ENCODE results near the gene ADGRL3. TPM values are rescaled to one million over a fixed set of nuclear protein-coding genes. Genes with fewer than 3 reads are reported as not detected.

Gene ADGRL3
- polyA plus RNA-seq, 1 experiment, result 0.01 TPM

- DNase-seq (ENCODE audit: low read depth), result no peak
- ChIA-PET POLR2A (no interaction called here), CTCF (no interaction called here)
- Histone ChIP-seq H3K36me3 (ENCODE audit: control insufficient read depth, insufficient read depth, low read length) (no peaks in the 10 kb centered on the region), H3K27me3 (ENCODE audit: control insufficient read depth, insufficient read depth, low read length) (no peaks in the 10 kb centered on the region), H3K4me3 (ENCODE audit: low read depth, low read length) (no peak overlapping the region)
- TF ChIP-seq, protein P1, sequence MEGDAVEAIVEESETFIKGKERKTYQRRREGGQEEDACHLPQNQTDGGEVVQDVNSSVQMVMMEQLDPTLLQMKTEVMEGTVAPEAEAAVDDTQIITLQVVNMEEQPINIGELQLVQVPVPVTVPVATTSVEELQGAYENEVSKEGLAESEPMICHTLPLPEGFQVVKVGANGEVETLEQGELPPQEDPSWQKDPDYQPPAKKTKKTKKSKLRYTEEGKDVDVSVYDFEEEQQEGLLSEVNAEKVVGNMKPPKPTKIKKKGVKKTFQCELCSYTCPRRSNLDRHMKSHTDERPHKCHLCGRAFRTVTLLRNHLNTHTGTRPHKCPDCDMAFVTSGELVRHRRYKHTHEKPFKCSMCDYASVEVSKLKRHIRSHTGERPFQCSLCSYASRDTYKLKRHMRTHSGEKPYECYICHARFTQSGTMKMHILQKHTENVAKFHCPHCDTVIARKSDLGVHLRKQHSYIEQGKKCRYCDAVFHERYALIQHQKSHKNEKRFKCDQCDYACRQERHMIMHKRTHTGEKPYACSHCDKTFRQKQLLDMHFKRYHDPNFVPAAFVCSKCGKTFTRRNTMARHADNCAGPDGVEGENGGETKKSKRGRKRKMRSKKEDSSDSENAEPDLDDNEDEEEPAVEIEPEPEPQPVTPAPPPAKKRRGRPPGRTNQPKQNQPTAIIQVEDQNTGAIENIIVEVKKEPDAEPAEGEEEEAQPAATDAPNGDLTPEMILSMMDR (IDR thresholded peaks at IDR 0.05; ENCODE audit: insufficient read depth, low read depth, low read length), result no peak
Measured at GRCh38 chr4:61817071-61817470, 616.9 kb downstream of the ADGRL3 start.

DNA sequence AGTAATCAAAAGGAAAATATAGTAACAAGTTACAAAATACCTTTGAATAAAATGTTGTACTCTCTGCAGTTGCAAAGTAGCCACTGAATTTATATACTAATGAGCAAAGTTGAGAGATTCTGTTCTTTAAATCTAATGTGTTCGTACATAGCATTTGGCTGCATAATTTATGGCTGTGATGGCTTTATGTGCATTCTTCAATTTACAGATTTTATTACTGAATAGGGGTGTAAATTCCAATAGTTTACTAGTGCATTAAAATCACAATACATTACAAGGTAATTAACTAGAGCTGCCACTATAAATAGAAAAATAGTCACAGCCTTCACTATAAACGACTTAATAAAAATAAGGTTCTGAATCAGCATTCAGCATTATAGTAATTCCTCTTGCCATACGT, 620.0 kb downstream of the ADGRL3 start:
- H3K4me3 ChIP-seq (ENCODE audit: low read depth, low read length), result no peak overlapping the region
- TF ChIP-seq, protein P1 (IDR thresholded peaks at IDR 0.05; ENCODE audit: insufficient read depth, low read depth, low read length), result no peak
- no peak for DNase-seq (ENCODE audit: low read depth)
- H3K27me3 ChIP-seq (ENCODE audit: control insufficient read depth, insufficient read depth, low read length), result no peaks in the 10 kb centered on the region
- POLR2A ChIA-PET, result no interaction called here
- no peaks in the 10 kb centered on the region for H3K36me3 ChIP-seq (ENCODE audit: control insufficient read depth, insufficient read depth, low read length)
- CTCF ChIA-PET, result no interaction called here

DNA sequence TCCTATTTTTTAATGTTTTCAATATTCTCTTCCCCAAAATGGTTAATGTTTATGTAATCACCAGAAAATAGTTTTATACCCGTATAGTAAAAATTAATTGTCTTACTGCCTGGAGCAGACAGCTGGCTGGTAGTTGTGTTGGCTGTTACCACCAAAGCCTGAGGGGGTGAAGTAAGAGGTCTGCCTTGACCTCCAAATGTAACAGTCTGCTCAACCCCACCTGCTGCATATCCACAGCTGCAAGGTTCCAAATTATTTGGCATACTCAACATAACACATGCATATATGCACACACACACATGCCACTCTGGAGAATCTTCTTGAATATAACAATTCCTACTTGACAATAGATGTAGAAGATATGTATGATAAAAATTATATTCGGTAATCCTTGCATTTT, 624.3 kb downstream of the ADGRL3 start:
- ChIA-PET POLR2A (no interaction called here), CTCF (no interaction called here)
- H3K36me3 ChIP-seq (ENCODE audit: control insufficient read depth, insufficient read depth, low read length), result no peaks in the 10 kb centered on the region
- DNase-seq (ENCODE audit: low read depth), result no peak
- H3K27me3 ChIP-seq (ENCODE audit: control insufficient read depth, insufficient read depth, low read length), result no peaks in the 10 kb centered on the region
- H3K4me3 ChIP-seq (ENCODE audit: low read depth, low read length), result no peak overlapping the region
- TF ChIP-seq, protein P1 (IDR thresholded peaks at IDR 0.05; ENCODE audit: insufficient read depth, low read depth, low read length), result no peak

DNA sequence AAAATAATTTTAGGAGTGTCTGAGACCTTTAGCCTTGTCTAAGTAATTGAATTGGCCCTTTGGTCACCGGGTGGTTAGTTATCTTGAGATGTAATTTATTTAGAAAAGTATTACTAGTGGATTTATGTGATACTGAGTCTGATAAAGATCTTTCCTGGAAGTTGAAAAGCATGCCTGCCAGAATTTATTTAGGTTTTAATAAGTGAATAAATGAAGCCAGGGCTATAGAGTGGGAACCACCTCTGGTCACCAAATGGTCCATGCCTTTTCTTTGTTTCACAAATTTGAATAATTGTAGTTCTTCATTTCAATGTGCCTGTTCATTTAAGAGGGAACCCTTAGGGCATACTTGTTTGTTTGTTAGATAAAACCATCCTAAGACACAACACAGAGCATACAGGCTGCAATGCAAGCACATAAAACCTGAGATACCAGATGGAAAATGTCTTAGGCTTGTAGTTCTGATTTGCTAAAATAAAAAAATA, 627.8 kb downstream of the ADGRL3 start:
- Histone ChIP-seq H3K4me3 (ENCODE audit: low read depth, low read length) (no peak overlapping the region), H3K36me3 (ENCODE audit: control insufficient read depth, insufficient read depth, low read length) (no peaks in the 10 kb centered on the region), H3K27me3 (ENCODE audit: control insufficient read depth, insufficient read depth, low read length) (no peaks in the 10 kb centered on the region)
- CTCF ChIA-PET, result no interaction called here
- POLR2A ChIA-PET, result no interaction called here
- no peak for DNase-seq (ENCODE audit: low read depth)
- TF ChIP-seq, protein P1 (IDR thresholded peaks at IDR 0.05; ENCODE audit: insufficient read depth, low read depth, low read length), result no peak

DNA sequence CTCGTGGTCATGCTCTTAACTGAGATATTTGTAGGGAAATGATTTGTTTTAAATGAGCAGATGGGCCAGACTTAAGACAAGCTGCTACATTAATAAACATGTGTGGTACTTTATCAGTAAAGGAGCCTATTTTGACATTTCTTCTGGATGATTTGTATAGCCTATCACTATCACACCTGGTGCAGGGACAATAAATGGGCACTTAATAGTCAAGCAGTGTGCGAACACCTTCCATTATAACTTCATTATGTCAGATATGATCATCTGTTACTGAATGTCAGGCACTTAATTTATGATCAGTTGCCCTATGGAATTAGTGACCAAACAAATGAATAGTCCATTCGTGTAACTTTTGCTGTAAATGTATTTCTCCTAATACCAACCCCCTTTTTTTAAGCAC, 628.8 kb downstream of the ADGRL3 start:
- no peak overlapping the region for H3K4me3 ChIP-seq (ENCODE audit: low read depth, low read length)
- TF ChIP-seq, protein P1 (IDR thresholded peaks at IDR 0.05; ENCODE audit: insufficient read depth, low read depth, low read length), result no peak
- ChIA-PET CTCF (no interaction called here), POLR2A (no interaction called here)
- no peaks in the 10 kb centered on the region for H3K27me3 ChIP-seq (ENCODE audit: control insufficient read depth, insufficient read depth, low read length)
- no peak for DNase-seq (ENCODE audit: low read depth)
- H3K36me3 ChIP-seq (ENCODE audit: control insufficient read depth, insufficient read depth, low read length), result no peaks in the 10 kb centered on the region
